GM18498 (cell line): ENCODE measurements around the gene TRIM77.
"Not testable (repeated sequence)": the region's sequence is repeated elsewhere in the genome, so short reads cannot be mapped to it uniquely, and the experiment has no call there.

Experiments
- ATAC-seq: cut with Tn5 transposase; IDR thresholded peaks from one replicate; pipeline ENCODE4 v1.9.1; 2021; ENCODE audit warnings: mild to moderate bottlenecking, moderate library complexity; ENCODE audit not compliant: unreplicated experiment

Gene TRIM77, protein sequence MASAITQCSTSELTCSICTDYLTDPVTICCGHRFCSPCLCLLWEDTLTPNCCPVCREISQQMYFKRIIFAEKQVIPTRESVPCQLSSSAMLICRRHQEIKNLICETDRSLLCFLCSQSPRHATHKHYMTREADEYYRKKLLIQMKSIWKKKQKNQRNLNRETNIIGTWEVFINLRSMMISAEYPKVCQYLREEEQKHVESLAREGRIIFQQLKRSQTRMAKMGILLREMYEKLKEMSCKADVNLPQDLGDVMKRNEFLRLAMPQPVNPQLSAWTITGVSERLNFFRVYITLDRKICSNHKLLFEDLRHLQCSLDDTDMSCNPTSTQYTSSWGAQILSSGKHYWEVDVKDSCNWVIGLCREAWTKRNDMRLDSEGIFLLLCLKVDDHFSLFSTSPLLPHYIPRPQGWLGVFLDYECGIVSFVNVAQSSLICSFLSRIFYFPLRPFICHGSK

DNA sequence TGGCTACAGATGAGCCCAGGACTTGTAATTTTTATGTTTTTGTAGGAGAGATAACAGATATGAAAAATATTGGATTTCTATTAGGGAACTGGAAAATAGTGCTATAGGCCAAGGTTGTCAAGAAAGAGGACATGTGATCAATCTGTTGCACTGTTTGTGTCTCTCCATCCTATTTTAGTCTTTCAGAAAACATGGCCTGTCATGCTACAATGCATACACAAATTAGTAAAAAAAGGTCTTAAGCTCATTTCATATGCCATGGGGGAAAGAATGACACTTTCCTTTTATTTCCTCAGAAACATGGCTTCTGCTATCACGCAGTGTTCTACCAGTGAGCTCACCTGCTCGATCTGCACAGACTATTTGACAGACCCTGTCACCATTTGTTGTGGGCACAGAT is at the start of gene TRIM77:
TRIM77 (plus strand) TSS at position 301 of the 400 bp plus-strand sequence; CDS start at position 301, 0 bp downstream.
- ATAC-seq: not testable (repeated sequence)

DNA sequence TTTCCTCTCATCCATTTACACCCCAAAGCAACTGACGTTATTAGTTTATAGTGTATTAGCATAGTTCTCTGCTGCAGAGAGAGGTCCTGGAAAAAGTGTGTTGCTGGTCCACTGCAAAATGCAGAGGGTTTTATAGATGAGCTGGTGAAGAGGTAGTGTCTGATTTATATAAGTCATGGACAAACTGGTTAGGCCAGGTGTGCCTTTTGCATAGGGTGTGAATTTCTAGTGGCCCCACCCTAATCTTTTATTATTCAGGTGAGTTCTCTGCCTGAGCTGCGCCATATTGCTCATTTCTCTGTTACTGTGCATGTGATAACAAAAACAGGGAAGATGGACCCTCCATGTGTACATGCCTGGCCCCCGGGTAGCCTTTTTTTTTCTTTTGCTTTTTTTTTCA is 43.1 kb upstream of the TRIM77 start:
- ATAC-seq: no peak

DNA sequence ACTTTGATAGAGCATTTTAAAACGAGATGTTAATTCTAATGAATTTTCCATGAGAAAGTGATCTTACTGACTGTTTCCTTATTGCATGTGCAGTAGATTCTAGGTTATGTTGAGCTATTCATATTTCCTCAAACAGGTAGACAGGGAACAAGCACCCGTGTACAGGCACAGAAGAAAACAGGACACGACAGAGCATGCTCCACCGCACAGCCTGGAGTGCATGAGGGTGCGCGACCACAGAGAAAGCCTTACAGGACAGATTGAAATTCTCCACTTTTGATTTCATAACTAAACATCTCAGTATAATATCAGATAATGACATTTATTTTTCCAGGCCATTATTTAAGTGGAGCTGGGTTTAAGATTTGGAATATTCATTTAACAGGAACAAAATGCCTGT is 41.9 kb upstream of the TRIM77 start:
- ATAC-seq: not testable (repeated sequence)

DNA sequence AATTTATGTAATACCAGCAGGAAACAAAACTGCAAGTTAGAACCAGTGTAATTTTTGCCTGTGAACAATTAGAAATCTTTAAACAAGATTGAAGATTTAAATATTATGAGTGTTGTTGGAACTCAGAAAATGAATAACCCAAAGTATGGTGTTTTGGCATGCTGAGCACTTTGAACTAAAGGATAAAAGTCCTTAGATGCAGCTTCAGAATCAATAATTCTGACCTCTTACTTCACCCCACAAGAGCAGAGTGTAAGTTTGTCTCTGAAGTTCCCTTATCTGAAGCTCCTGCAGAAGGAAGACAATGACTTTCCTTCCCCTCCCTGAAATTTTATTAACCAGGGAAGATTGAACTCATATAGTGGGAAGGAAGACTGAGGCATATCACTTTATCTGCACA is 40.5 kb upstream of the TRIM77 start:
- not testable (repeated sequence) for ATAC-seq

DNA sequence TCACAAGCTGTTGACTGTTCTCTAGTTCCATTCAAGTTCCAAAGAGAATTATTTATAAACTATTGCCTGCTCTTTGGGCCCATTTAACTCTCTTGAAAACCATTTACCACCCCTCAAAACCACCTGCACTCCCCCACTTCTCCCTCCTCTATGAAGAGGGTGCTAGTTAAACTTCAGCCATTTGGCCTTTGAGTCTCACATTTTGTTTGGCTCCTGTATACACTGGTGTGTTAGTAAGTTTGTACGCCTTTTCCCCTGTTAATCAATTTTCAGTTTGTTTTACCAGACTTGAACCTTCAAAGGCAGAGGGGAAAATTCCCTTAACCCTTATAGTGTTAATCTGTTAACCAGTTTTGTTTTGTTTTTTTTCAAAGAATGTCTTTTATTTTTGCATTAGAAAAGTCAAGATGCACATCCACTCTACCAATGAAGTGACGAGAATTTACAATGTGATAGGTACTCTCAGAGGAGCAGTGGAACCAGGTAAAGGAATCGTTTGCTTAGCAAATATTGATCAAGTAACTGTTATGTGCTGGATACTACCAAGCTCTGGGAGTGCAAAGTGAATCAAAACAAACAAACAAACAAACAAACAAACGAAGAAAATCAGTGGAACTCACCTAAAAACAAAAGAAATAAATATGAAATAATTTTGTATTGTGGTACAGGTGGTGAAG is 40.0 kb upstream of the TRIM77 start:
- not testable (repeated sequence) for ATAC-seq

DNA sequence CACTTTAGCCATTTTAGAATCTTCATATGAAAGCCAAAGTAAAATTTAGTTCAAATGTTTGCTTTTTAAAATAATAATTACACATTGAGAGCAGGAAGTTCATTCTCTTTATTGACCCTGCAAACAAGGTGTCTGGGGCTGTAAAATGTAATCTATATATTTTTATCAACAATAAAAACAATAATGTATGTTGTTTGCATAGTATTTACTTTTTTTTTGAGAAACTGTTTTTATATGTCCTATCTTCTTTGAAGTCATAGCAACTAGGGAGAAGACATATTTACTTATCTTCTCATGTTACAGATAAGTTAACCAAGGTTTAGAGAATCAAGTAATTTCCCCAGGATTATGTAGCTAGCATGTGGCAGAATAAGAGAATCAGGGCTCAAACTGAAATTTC is 37.6 kb upstream of the TRIM77 start:
- ATAC-seq: not testable (repeated sequence)

DNA sequence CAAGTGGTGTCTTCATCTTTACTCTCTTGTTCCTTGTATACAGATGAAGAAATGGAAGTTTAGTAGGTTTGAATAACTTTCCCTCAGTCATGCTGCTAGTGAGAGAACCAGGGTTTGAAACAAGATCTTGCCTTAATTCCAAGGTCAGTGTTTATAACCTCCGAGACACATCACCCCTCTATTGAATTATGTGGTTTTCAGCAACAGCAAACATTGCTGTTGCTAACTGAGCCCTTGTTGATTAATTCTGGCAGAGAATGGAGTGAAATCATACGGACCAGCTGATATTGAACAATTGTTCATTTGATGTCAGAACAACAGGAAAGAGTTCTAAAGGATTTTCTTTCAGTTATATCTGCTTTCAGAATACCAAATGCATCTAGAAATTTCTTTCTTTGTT is 36.7 kb upstream of the TRIM77 start:
- ATAC-seq: not testable (repeated sequence)

DNA sequence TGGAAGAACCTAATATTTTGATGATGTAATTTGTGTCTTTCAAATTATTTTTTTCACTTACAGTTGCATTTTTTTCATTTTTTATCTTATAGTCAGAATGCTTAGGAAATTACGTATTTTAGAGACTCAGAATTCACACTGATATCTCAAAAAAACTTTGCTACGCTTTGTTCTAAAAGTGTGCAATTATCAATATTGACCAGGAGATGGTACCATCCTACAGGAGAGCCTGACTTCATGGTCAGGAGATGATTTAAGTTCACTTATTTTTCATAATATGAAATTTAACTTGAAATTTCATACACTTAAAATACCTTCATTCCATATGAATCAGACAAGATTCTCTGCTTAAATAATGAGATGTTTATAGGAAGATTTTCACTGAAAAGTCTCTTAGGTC is 34.7 kb upstream of the TRIM77 start:
- ATAC-seq: not testable (repeated sequence)

DNA sequence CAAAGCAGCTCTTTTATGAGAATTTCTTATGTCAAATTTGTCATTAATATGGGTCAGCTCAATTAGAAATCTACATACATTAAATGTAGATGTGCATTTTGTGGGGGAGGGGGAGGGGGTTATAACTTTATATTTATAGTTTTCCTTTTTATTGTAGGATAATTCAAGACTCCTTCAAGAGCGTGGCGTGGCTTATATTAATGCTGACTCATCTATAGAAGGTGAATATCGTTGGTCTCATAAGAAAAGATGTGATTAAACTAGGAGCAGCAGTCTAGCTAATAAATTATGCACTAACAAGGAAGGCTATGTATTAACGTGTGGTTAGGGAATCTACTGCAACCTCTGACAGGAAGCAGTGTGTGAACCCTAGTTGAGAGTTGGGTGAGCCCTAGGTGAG is 34.2 kb upstream of the TRIM77 start:
- not testable (repeated sequence) for ATAC-seq

DNA sequence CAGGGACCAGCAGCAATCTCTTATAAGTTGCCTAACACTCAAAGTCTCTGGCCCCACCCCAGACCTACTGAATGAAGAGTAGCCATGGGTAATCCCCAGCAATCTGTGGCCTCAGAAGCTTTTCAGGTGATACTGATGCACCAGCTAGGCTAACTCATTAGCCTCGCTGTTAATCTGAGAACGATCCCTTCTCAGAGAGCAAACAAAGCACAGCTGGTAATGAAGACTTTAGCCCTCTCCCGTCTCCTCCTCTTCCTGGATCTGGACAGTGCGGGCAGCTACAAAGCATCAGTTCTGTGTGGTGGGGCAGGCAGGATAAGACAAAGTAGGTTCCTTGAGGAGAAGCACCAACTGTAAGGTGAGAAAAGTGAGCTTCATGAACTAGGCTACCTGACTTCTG is 3.0 kb upstream of the TRIM77 start:
- not testable (repeated sequence) for ATAC-seq

DNA sequence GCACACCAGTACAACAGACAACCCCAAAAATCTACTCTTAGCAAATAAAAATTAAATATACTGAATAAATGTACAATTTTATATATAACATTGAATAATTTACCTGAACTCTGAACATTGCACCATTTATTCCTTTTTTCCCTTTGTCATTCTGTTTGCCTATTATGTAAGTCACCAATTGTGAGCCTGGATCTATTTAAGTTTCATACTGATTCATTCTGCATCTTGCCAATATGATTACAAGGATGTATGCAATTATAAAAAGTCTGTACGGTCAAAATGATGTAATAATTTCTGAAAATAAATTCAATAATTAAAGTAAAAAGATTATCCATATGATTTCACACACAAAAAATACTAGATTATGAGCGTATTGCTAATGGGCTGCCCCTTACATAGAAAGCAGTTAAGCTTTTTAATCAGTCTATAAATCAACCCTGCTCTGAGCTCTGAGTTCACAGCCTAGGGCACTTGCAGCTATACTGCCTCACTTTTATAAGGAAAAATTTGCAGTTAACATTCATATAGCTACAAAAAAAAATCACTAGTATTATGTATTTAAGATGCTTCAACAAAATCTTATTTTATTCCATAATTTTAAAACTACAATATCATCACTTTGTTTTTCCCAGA is 14.9 kb downstream of the TRIM77 start:
- ATAC-seq: not testable (repeated sequence)

DNA sequence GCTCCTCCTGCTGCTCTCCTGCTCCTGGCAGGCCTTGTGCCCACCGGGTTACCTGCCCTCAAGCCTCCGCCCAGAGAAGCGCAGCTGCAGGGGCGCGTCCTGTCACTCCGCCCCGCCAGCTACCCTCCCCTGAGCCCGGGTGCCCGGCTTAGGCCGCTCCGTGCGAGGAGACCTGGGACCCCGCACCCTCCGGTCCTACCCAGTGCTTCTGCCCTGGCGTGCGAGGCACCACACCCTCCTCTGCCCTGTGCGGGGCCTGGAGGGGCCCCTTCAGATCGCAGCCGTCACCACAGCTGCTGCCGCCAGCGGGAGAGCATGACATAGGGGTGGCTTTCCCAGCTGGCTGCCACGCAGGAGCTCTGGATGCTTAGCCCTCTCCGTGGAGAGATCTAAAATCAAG is 20.1 kb downstream of the TRIM77 start:
- ATAC-seq: not testable (repeated sequence)

DNA sequence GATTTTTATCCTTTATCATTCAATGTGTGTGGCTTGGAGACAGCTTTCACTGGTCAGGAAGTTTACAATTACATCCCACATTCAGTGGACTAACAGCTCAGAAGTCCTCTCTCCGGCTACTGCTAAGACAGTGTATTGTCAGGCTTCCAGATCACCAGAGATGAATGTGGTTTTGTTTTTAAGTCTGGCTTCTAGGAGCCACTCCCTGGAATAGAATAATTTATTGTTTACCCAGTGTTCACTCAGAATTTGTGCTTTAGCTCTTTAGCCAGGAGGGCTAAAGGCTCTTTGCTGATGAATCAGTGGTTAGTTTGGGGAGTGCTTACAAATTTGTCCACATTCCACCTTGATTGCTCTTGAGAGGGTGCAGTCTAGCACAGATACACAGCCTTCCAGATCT is 26.5 kb downstream of the TRIM77 start:
- no peak for ATAC-seq

DNA sequence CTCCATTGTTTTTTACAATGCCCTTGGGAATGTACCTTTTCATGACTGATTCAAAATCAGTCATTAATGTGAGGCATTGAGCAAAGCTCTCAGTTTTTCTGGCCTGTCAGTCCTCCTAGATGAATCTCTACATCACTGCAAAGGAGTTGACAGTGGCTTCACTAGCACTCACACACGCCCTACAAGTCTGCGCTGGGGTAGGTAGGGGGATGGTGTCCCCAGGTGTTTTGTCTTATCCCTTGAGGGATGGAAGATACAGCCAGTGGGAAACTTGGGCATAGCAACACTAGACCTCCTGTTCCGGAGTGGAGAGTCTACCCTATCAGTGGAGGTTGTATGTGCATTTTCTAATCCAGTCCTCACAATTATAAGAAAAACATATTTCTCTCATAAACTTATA is 27.0 kb downstream of the TRIM77 start:
- ATAC-seq: no peak

DNA sequence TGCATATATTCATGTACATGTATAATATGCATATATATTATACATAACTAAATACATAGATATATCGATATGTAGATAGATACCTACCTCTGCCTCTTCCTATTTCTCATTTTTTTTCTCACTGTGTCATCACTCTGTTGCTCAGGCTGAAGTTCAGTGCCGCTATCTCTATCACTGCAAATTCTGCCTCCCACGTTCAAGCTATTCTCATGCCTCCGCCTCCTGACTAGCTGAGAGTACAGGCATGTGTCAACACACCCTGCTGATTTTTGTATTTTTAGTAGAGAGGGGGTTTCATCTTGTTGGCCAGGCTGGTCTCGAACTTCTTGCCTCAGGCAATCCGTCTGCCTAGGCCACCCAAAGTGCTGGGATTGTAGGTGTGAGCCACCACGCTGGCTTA is 31.3 kb downstream of the TRIM77 start:
- ATAC-seq: not testable (repeated sequence)

DNA sequence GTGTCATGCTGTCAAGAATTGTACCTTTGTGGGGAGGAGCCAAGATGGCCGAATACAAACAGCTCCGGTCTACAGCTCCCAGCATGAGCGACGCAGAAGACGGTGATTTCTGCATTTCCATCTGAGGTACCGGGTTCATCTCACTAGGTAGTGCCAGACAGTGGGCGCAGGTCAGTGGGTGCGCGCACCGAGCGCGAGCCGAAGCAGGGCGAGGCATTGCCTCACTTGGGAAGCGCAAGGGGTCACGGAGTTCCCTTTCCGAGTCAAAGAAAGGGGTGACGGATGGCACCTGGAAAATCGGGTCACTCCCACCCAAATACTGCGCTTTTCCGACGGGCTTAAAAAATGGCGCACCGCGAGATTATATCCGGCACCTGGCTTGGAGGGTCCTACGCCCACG is 34.1 kb downstream of the TRIM77 start:
- ATAC-seq: not testable (repeated sequence)

DNA sequence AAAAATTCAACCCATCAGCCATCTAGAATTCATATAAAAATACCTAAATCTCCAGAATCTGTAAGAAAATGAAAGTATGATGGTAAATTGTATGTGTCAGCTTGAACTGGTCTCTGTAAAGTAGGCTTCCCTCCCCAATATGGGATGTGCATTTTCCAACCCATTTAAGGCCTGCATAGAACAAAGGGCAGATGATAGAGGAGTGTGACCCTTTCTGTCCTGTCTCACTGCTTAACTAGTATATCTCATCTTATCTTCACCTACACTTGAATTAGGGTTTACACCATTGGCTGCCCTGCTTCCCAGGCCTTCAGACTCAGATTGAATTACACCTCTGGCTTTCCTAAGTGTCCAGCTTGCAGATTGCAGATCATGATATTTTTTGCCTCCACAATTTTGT is 40.7 kb downstream of the TRIM77 start:
- not testable (repeated sequence) for ATAC-seq
